Left cardiac atrium (tissue), 4 donors: ENCODE results near the gene NUP107. TPM values are rescaled to one million over a fixed set of nuclear protein-coding genes. Genes with fewer than 3 reads are reported as not detected.

Source experiments
- ATAC-seq, 2 donors: fragments of 200-7000 bp; cut with Tn5 transposase; one replicate each; pipeline ENCODE4 v1.9.1; 2020; ENCODE audit warnings: mild to moderate bottlenecking in 2 of 2, moderate library complexity in 2 of 2
- DNase-seq: peaks from one replicate; pipeline ENCODE4 v3.0.0-alpha.2; 2020
- intact Hi-C, 2 donors: fragments of 100-400 bp; cut with DNase I; formaldehyde crosslinking; loops; one replicate each; pipeline versions ENCODE4 v1.14.1 to v1.15.1; 2022 to 2023
- total RNA-seq, 2 donors: library from RNA; stranded (reverse); fragmentation: NEBNext Ultra II Directional; extraction: Animal tissue kit (Norgen Biotek cat#: 25700); gene quantifications; one replicate each; pipeline ENCODE4 v1.2.1, GENCODE V29; 2021
- donor health status: DM: no; HTN: yes; CAD: no.
- donor health status: DM: no; HTN: yes; CAD: no; lungs with severe emphysema.
- donor health status: DM: yes; HTN: yes; CAD: no.
- donor health status: Dilated cardiomyopathy.

The NUP107 gene
- total RNA-seq, 2 donors from 2014 or later, result 23.5 to 31.6 TPM

DNA sequence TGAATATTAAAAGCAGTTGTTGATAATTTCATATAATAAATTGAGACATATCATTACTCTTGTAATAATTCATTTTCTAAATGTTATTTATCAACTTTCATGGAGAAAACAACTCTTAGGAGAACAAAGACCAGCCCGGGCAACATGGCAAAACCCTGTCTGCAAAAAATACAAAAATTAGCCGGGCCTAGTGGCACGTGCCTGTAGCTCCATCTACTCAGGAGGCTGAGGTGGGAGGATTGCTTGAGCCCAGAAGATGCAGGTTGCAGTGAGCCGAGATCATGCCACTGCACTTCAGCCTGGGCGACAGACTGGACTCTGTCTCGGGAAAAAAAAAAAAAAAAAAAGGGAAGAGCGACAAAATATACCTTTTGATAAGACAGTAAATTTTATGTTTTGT lies 80.4 kb downstream of the NUP107 start:
- no peak for ATAC-seq
- intact Hi-C loops, result no loop called here

DNA sequence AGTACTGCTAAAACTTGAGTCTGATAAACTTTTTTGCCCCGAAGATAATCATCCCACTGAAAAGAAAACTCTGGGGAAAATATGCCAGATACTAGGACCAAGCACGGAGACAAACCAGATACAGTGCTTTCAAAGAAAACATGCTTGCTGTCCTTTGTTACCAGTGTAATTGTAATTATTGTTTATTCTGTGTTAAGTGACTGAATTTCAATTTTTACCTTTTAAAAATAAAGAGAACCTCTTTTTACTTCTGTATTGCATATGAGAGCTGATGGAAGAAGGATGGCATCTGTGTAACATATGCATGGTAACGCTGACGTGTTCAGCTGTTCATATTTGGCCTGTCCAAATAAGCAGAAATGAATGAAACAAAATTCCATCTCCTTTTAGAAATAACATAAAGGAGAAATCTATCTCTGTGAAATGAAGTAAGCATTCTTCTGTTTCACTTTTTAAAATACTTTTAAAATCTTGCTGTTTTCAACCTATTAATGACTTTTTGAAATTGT lies 81.7 kb downstream of the NUP107 start:
- intact Hi-C loops, result no loop called here
- DNase-seq, result no peak
- ATAC-seq, result no peak

More for the DNA sequence above, 80.4 kb downstream of the NUP107 start:
- DNase-seq, result no peak

DNA sequence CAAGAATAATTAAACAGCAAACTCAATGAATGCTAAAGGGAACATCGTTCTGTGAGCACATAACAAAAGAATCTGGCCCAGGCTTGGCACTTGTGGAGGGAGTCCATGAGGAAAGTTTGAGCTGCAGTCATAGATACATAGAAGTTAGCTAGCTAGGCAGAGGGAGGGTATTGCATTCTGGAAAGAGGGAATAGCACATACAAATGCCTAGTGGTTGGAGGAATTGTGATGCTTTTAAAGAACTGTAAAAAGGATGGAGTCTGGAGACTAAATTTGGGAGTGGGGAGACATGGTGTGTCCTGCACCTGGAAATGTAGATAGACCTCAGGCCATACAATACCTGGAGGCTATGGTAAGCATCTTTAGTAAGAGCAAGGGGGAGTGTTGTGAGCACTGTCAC lies 83.2 kb downstream of the NUP107 start:
- ATAC-seq (no peak), DNase-seq (no peak)
- intact Hi-C loops, result no loop called here

DNA sequence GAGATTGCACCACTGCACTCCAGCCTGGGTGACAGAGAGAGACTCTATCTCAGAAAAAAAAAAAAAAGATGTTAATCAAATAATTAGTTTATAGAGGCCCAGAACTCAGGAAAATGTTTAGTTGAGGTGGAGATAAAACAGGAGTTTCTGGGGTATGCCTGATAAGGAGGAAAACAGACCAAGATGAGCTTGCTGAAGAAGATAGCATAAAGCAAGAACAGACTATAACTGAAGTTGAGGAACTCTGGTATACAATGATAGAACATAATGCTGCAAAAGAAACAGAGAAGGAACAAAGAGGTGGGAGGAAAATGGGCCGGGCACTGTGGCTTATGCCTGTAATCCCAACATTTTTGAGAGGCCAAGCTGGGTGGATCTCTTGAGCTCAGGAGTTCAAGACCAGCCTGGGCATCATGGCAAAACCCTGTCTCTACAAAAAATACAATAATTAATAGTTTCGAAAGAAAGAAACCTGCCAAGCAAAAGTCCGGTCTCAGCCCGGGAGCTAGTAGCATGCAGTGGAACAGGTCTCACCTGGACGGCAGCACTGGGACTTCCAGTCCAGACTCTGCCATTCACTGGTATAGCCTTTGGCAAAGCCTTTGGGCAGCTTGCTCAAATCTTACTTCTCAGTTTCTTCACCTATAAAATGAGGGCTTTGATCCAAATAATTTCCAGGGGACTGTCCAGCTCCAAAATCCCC lies 84.6 kb downstream of the NUP107 start:
- DNase-seq (no peak), ATAC-seq (no peak)
- intact Hi-C loops, result no loop called here

DNA sequence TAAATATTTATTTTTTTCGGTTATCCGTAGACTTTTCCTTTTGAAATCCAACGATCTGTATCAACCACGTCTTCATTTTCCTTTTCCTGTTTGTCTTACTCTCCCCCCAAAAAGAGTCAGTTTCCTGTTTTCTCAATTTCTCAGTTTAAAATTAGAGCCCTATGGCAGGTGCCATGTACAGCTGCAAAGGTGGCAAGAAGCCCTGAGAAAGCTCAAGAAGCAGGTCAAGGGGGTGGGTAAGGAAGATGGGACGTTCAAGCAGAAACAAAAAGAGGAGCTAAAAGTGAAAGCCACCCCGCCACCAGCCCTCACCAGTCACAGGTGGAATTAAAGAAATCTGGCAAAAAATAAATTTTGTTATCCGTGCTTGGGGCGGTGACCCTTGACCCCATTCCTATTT lies 85.9 kb downstream of the NUP107 start:
- intact Hi-C loops, result no loop called here
- no peak for ATAC-seq

DNA sequence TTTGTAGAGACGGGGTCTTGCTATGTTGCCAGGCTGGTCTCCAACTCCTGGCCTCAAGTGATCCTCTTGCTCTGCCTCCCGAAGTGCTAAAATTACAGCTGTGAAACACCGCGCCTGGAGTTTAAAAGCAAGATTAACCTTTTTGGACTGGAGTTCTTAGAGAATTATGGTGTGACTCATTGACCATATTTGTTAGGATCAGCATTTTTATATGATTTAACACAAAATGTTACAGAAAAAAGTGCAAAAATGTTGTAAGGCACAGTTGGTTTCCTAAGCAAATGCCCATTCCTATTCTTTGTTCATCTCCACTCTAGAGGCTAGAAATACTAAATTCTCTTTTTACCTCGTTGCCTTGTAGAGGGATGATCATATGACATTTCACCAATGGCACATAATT lies 86.8 kb downstream of the NUP107 start:
- intact Hi-C loops, result no loop called here
- ATAC-seq (no peak), DNase-seq (no peak)

More for the DNA sequence above, 85.9 kb downstream of the NUP107 start:
- DNase-seq, result no peak

DNA sequence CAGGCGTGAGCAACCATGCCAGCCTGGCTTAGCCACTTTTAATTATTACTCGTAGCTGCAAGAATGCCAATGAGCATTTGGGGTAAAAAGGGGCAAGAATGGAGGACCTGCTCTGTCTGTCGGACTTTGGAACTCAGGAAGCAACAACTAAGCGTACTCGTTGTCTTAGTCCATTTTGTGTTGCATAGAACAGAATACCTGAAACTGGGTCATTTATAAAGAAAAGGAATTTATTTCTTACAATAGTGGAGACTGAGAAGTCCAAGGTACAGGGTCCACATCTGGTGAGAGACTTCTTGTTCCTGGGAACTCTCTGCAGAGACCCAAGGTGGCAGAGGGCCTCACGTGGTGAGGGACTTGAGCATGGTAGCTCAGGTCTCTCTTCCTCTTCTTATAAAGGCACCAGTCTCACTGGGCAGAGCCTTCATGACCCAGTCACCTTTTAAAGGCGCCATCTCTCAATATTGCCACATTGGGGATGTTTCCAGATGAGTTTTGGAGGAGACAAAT lies 88.4 kb downstream of the NUP107 start:
- intact Hi-C loops, result no loop called here
- ATAC-seq (no peak), DNase-seq (no peak)

DNA sequence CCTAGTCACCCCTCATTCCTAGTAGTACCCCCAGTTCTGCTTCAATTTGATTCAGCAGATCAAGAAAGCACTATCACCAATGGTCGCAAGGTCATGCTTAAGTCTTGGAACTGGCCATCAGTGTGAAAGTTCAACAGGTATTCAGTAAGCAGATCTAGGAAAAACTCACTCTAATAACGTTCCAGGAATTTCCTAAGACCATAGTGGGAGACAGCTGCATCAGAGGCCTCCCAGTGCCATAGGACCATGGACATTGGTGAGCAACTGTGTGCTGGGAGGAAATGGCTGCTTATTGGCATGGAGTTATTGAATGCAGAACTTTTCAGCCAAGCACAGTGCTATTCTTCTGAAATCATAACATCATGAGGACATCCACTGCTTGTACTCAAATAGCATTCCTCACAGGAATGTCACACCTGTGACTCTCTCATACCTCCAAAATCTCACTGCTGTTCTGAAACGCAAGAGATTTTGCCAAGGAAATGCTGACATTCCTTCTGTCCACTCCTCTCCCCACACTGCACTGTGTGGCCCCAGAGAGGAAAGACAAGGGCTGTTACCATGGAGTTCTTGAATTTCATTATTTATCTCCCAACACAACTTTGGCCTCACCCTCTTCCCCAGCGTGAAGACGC lies 90.3 kb downstream of the NUP107 start:
- ATAC-seq, result no peak
- intact Hi-C loops, result no loop called here
- no peak for DNase-seq

DNA sequence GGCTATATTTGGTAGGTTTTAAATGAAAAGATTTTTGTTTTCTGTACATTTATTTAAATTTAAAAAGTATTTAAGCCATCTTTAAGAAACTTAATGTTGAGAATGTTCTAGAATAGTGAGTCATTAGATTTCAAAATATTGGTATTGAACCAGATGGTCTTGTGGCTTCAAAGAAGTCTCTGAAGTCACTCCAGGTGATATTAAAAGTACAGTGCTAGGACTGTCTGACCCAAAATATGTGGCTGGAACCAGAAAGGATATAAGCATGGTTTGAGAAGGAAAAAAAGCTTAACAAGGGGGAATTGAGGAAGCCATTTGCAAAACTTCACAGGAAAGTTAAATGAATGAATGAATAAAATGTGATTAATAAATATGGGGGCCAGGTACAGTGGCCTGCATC lies 92.5 kb downstream of the NUP107 start:
- DNase-seq (no peak), ATAC-seq (no peak)
- intact Hi-C loops, result no loop called here

DNA sequence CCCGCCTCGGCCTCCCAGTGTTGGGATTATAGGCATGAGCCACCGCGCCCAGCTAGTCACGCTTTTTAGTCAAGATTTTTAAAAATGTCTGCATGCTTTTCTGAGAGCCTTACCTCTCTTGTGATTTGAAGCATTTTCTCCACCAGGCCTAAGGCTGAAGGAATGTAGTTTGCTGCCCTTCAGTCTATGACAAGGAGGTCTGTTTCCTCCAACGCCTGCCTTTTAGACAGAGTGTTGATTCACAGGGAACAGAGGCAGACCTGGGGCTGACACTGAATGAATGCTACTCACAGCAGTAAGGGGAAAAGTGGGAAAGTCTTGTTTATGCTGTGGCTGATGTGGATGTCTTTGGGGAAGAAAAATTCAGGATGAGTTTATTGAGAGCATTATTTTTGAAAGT lies 94.0 kb downstream of the NUP107 start:
- intact Hi-C loops, result no loop called here
- no peak for ATAC-seq
- DNase-seq, result no peak

DNA sequence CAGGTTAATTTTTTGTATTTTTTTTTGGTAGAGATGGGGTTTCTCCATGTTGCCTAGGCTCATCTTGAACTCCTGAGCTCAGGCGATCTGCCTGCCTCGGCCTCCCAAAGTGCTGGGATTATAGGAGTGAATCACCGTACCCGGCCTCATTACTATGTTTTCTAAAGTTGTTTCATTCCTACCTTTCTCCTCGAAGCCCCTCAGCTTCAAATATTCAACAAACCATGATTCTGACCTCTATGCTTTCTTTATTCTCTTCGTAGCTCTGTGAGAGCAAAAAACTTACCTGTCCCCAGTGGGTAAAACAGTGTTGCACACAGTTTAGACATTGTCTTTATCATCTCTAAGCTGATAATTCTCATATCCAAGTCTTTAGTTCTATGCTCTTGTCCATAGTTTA lies 95.0 kb downstream of the NUP107 start:
- DNase-seq (no peak), ATAC-seq (no peak)
- intact Hi-C loops, result no loop called here

DNA sequence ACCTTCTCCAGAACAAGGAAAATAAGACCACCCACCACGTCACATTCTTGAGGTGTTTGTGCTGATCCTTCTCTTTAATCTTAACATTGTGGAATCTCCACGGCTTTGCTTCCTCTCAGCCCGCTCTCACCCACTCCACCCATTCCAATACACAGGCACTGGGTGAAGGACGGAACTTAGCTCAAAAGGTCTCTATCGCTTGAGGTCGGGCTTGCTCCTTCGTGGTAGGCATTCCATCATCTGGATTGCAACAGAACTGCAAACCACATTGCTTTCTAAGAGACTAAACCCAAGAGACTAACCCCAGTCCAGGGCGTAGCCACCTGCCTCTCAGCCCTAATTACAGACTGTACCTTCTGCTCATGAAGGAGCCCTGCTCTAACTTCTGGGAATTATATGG lies 97.2 kb downstream of the NUP107 start:
- DNase-seq (no peak), ATAC-seq (no peak)
- intact Hi-C loops, result no loop called here

DNA sequence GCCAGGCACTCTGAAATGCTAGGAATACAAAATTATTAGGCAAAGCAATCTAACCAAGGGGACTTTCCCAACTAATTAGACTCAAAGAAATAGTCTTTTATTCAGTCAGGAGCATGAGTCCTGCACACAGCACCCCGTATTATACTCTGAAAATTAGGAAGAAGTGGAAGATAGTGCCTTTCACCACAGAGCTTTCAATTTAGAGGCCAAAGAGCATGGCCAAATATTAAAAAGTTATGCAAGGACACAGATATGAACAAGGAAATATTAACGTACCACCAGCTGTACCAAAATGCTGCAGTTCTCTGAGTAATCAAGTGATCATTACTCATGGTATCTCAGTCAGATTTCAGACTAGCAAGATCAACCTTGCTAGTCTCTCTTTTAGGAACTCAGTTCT lies 98.6 kb downstream of the NUP107 start:
- ATAC-seq, result no peak
- DNase-seq, result no peak
- intact Hi-C loops, result no loop called here

DNA sequence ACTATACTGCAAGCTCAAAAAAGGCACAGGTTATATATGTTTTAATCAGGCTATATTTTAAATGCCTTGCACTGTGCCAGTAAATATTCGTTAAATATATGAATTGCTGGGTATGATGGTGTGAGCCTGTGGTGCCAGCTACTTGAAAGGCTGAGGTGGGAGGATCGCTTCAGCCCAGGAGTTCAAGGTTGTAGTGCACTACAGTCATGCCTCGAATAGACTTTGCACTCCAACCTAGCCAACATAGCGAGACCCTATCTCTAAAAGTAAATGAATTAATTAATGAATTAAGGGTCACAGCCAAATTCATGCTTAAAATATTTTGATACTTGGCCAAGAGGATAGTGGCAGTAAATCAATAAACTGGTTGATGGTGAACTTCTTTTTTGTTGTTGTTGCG lies 99.0 kb downstream of the NUP107 start:
- intact Hi-C loops, result no loop called here
- DNase-seq (no peak), ATAC-seq (no peak)

DNA sequence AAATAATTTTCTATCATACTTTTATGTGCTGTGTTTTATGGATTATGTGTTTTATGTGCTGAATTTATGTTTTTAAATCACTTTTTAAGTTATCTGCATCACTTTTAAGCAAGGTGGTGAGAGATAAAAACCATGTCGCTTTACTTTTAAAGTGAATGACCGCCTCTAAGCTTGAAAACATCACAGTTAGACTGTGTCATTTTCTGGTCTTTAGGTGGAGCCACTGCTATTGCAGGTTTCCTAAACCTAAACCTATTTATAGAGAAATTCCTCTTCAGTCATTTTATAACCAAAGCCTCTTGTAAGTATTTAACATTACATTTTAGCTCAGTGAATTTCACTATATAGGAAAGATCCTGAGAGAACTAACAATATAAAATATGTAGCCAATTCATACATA lies 100.2 kb downstream of the NUP107 start:
- intact Hi-C loops, result no loop called here
- no peak for ATAC-seq

DNA sequence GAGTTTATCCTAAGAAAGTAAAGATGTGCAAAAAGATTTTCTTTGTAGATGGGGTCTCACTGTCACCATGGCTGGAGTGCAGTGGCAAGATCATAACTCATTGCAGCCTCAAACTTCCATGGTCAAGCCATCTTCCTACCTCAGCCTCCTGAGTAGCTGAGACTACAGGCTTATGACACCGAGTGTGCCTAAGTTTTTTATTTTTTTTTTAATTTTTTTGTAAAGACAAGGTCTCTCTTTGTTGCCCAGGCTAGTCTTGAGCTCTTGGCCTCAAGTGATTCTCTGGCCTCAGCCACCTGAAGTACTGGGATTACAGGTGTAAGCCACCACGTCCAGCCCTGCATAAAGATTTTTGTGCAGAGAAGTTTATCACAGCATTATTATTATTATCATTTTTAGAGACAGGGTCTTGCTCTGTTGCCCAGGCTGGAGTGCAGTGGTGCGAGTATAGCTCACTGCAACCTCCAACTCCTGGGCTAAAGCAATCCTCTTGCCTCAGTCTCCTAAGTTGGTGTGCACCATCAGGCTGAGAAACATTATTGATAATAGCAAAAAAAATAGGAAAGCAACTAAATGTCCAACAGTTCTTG lies 101.9 kb downstream of the NUP107 start:
- intact Hi-C loops, result no loop called here
- DNase-seq (no peak), ATAC-seq (no peak)

More for the DNA sequence above, 100.2 kb downstream of the NUP107 start:
- no peak for DNase-seq

DNA sequence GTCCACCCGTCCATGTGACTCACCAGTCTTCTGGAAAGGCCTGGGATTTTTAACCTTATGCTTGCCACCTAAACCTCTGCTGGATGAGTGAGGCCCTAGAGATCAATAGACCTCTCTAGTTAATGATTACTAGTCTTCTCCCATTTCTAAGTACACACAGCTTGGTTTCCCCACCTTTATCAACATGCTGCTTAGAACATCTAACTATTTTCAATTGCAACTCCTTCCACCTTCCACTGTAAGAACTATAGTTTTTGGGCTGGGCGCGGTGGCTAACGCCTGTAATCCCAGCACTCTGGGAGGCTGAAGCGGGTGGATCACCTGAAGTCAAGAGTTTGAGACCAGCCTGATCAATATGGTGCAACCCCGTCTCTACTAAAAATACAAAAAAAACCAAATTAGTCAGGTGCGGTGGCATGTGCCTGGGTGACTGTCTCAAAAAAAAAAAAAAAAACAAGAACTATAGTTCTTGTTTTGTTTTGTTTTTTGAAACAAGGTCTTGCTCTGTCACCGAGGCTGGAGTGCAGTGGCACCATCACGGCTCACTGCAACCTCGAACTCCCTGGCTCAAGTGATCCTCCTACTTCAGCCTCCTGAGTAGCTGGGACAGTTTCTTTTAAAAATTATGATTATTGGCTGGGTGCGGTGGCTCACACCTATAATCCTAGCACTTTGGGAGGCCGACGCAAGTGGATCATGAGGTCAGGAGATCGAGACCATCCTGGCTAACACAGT lies 102.5 kb downstream of the NUP107 start:
- ATAC-seq, result no peak
- intact Hi-C loops, result no loop called here
- no peak for DNase-seq

DNA sequence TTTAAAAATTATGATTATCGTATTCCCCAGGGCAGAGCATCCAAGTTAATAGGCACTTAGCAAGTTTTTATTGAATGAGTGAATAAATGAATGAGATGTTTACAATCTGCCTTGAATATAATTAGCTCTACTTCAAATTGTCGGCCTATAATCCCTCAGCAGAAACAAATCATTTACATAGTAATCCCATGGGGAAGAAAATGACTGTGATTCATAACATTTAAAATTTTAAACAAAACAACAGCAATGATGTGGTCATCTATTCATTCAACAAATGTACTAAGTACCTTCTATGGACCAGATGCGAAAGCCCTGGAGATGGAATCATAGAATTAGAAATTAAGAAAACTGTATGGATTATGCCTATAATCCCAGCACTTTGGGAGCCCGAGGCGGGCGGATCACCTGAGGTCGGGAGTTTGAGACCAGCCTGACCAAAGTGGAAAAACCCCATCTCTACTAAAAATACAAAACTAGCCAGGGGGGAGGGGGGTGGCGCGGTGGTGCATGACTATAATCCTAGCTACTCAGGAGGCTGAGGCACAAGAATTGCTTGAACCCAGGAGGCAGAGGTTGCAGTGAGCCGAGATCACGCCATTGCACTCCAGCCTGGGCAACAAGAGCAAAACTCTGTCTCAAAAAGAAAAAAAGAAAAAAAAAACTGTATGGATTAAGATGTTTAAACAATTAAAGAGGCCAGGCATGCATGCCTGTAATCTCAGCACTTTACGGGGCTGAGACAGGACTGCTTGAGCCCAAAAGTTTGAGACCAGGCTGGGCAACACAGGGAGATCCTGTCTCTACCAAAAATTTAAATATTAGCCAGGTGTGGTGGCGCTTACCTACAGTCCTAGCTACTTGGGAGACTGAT lies 103.5 kb downstream of the NUP107 start:
- DNase-seq (no peak), ATAC-seq (no peak)
- intact Hi-C loops, result no loop called here

DNA sequence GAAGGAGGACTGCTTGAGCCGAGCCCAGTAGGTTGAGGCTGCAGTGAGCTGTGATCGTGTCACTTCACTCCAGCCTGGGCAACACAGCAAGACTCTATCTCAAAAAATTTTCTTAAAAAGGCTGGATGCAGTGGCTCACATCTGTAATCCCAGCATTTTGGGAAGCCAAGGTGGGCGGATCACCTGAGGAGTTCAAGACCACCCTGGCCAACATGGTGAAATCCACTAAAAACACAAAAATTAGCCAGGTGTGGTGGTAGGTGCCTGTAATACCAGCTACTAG lies 104.1 kb downstream of the NUP107 start:
- ATAC-seq (no peak), DNase-seq (no peak)
- intact Hi-C loops, result no loop called here
